ENCODE measurements around the gene ATP5F1B.

The ATP5F1B gene

GRCh38 chr12:56616244-56616643, 29.5 kb downstream of the ATP5F1B start:
- no peak for DNase-seq

- no peak for DNase-seq
These were observed 31.2 kb downstream of the ATP5F1B start for GRCh38 chr12:56614627-56615026.

- DNase-seq = no peak
These were observed 41.4 kb downstream of the ATP5F1B start for GRCh38 chr12:56604355-56604754.

GRCh38 chr12:56602239-56602638, 43.5 kb downstream of the ATP5F1B start:
- DNase-seq = no peak

DNA sequence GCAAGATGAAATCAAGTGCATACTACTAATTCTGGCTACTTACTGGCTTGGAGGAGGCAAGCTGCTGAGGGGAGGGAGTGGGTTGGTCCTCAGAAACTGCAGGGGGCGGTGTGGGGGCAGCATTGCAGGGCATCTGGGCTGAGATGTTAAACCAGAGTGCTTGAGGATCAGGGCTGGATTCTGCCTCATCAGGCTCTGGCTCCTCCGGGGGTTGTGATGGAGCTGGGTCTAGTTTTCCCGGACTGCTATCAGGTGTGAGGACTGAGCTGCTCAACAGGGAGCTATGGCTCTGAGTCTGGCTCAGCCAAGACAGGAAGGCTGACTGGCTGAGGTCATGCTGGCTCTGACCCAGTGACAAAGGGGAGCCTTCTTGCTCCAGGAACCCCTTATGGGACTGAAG, 44.3 kb downstream of the ATP5F1B start:
- no peak for DNase-seq

GRCh38 chr12:56600753-56601152, 45.0 kb downstream of the ATP5F1B start:
- DNase-seq = no peak

DNA sequence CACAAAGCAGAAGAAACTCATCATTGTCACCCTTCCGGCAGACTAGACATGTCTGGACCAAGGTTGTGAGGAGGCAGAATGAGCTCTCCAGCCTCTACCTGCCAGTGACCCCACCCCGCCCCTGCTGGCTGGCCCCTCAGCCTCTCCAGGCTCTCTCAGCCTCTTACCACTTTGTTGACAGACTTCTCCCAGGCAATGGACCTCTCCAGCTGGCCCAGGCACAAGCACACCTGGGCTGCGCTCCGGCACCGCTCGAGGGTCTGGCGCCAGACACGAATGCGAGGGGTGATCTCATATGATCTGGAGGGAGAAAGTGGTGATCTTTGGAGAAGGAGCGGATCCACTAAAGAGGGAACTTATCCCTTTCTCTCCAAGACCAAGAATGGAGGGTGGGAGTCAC, 46.0 kb downstream of the ATP5F1B start:
- no peak for DNase-seq

GRCh38 chr12:56599041-56599440, 46.7 kb downstream of the ATP5F1B start:
- no peak for DNase-seq

DNA sequence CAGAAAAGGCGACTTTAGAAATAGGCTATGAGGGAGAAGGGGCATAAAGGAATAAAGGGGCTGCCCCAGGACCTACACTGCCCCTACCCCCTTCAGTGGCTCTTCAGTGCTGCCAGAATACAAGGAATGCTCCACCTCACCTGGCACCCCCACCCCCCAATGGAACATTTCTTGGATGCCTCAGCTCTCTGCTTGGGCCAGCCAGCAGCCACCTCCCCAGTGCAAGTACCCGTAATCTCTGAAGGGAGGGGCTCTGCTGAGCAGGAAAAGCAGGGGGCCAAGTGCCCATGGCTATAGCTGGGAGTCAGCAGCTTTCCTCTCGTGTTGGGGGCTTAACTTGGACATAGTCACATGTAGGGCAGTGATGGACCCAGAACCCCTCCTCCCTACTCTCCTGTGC, 49.0 kb downstream of the ATP5F1B start:
- DNase-seq = no peak

DNA sequence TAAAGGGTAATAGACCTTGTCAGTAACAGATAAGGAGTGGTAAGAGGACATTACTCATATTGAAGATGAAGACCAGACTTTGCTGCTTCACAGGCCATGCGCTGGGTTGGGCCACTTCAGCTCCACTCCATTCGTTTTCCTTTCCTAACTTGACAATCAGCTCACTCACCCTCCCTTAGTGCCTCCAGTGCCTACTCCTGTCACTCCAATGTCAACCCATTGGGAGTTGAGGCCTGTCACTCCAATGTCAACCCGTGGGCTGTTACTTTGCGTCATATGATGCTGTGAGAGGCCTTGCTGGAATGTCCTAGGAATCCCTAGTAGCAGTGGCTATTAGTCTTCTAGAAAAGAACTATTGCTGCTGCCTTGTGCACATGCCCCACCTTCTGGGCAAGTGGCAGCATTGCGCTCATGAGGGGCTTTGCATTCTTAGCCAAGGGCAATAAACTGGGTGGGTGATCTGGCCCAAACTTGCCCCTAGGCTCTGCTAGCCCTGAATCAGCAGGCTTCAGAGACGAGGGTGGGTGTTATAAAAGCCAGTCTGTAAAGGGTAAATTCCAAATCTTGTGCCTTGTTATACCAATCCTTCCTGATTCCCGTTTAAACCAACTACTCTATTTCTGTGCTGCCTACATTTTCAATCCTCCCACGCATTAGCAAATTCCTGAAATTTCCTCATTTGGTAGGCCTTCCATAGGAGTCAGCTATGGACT, 51.7 kb downstream of the ATP5F1B start:
- no peak for DNase-seq

GRCh38 chr12:56591961-56592360, 53.8 kb downstream of the ATP5F1B start:
- no peak for DNase-seq

- DNase-seq = peak; percentile 17
These were observed 54.7 kb downstream of the ATP5F1B start for GRCh38 chr12:56591126-56591525.

- no peak for DNase-seq
These were observed 55.5 kb downstream of the ATP5F1B start for GRCh38 chr12:56590237-56590830.

DNA sequence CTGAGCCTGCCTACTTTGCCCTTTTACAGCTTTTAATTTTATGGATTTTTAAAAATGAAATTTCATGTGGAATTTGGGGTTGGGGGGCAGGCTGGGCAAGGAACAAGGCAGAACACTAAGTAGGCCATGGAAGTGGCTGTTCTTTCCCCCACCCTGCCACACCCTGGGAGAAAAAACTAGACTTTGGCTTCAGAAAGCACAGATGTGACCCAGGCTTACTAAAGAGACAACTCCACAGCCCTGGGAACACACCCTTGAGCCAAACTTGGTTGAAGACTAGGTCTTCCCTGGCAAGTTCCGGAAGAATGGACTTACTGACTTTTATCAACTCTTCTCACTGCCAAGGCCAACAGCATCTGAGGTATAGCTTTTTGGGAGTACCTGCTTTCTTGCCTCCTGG, 56.0 kb downstream of the ATP5F1B start:
- DNase-seq = no peak

Data from NCI-H2081 treated with DMSO at 0.1 percent for 48 hours (cell line).